ENCODE results near the gene RAB33B.
"Not testable (repeated sequence)": the region's sequence is repeated elsewhere in the genome, so short reads cannot be mapped to it uniquely, and the experiment has no call there.

Gene RAB33B

GRCh38 chr4:139461022-139461628 lies 7.2 kb downstream of the RAB33B start:
- FAIRE-seq, result no peak
- no peak for DNase-seq (ENCODE audit: insufficient read length, low spot score)

DNA sequence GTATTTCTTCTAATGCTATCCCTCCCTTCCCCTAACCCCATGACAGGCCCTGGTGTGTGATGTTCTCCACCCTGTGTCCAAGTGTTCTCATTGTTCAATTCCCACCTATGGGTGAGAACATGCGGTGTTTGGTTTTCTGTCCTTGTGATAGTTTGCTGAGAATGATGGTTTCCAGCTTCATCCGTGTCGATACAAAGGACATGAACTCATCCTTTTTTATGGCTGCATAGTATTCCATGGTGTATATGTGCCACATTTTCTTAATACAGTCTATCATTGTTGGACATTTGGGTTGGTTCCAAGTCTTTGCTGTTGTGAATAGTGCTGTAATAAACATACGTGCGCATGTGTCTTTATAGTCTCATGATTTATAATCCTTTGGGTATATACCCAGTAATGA lies 10.6 kb downstream of the RAB33B start:
- not testable (repeated sequence) for FAIRE-seq

DNA sequence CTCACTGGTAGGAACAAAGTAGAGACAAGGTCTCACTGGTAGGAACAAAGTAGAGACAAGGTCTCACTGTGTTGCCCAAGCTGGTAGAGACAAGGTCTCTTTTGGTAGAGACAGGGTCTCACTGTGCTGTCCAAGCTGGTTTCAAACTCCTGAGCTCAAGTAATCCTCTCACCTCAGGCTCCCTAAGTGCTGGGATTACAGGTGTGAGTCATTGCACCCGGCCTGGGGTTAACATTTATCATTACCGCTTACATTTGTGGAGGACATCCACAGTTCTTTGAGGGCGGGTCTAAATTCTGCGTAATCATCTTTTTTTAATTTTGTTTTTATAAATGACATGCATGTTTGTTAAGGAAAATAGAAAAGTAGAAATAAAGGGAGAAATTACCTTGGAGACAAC lies 12.0 kb downstream of the RAB33B start:
- DNase-seq (ENCODE audit: insufficient read length, low spot score) (no peak), FAIRE-seq (no peak)

More for the DNA sequence above, 10.6 kb downstream of the RAB33B start:
- not testable (repeated sequence) for DNase-seq (ENCODE audit: insufficient read length, low spot score)

DNA sequence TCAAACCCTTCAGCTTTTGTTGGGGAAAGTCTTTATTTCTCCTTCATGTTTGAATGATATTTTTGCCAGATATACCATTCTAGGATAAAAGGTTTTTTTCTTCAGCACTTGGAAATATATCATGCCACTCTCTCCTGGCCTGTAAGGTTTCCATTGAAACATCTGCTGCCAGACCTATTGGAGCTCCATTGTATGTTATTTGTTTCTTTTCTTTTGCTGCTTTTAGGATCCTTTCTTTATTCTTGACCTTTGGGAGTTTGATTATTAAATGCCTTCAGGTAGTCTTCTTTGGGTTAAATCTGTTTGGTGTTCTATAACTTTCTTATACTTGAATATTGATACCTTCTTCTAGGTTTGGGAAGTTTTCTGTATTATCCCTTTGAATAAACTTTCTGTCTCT lies 14.8 kb downstream of the RAB33B start:
- not testable (repeated sequence) for FAIRE-seq; DNase-seq (ENCODE audit: insufficient read length, low spot score)

GRCh38 chr4:139469216-139469615 lies 15.3 kb downstream of the RAB33B start:
- FAIRE-seq, result no peak
- DNase-seq (ENCODE audit: insufficient read length, low spot score), result no peak

- FAIRE-seq, result no peak
- no peak for DNase-seq (ENCODE audit: insufficient read length, low spot score)
These were observed 15.9 kb downstream of the RAB33B start for GRCh38 chr4:139469869-139470268.

DNA sequence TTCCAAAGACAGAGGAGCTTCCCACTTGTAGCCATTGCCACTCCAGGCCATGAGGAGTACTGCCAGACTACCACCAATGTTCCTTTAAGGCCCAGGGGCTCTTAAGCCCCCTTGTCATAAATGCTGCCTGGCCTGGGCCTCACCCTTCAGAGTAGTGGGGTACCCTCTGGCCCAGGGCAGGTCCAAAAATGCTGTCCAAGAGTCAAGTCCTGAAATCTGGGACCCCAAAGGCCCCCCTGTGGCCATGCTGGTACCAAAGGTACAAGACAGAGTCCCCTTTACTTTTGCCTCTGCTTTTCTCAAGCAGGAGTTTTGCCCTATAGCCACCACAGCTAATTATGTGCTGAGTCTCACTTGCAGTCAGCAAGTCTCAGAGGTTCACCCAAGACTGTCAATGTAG lies 16.4 kb downstream of the RAB33B start:
- no peak for DNase-seq (ENCODE audit: insufficient read length, low spot score)
- no peak for FAIRE-seq

- no peak for DNase-seq (ENCODE audit: insufficient read length, low spot score)
- FAIRE-seq, result no peak
These were observed 17.2 kb downstream of the RAB33B start for GRCh38 chr4:139470997-139471665.

- FAIRE-seq, result no peak
- DNase-seq (ENCODE audit: insufficient read length, low spot score), result no peak
These were observed 18.9 kb downstream of the RAB33B start for GRCh38 chr4:139472852-139473251.

- DNase-seq (ENCODE audit: insufficient read length, low spot score) (no peak), FAIRE-seq (no peak)
These were observed 22.4 kb downstream of the RAB33B start for GRCh38 chr4:139476363-139476762.

DNA sequence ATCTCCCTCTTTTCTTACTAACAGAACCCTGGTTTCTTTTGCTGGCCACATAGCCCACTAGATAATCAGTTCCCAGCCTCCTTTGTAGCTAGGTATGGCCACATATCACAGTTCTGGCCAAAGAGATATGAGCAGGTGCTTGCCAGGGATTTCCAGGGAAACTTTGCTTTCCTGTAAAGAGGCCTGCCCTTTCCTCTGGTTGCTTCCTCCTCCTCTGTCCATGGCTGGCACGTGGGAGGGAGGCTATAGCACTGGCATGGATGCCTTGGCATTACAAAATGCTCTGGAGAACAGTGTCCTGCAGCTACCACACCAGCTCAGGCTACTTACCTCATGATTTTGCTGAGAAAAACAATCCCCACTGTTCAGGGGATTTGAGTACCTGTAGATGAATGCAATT lies 27.5 kb downstream of the RAB33B start:
- FAIRE-seq, result no peak
- DNase-seq (ENCODE audit: insufficient read length, low spot score), result no peak

- no peak for FAIRE-seq
- DNase-seq (ENCODE audit: insufficient read length, low spot score), result no peak
These were observed 29.1 kb downstream of the RAB33B start for GRCh38 chr4:139483000-139483399.

DNA sequence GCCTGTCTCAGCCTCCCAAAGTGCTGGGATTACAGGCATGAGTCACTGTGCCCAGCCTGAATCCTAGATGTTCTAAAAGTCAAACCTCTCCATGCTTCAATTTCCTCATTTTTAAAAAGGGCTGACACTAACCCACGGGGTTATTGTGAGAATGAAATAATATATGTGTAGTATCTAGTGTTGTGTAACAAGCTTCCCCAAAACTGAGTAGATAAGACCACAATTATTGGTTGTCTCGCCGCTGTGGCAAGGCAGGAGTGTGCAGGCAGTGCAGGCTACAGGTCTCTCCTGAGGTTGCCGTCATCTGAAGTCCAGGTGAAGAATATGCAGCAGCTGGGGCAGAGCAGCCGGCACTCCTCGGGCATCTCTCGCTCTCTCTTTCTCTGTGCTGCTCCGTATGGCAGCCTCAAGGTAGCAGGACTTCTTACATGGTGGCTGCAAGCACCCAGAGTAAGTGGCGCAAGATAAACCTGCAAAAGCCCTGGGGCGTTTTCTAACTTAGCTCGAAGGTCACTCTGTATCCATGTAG lies 30.9 kb downstream of the RAB33B start:
- FAIRE-seq (no peak), DNase-seq (ENCODE audit: insufficient read length, low spot score) (no peak)

GRCh38 chr4:139488442-139488841 lies 34.5 kb downstream of the RAB33B start:
- FAIRE-seq (no peak), DNase-seq (ENCODE audit: insufficient read length, low spot score) (no peak)

GRCh38 chr4:139489638-139490037 lies 35.7 kb downstream of the RAB33B start:
- no peak for FAIRE-seq
- DNase-seq (ENCODE audit: insufficient read length, low spot score), result no peak

- FAIRE-seq (no peak), DNase-seq (ENCODE audit: insufficient read length, low spot score) (no peak)
These were observed 38.5 kb downstream of the RAB33B start for GRCh38 chr4:139492429-139492828.

GRCh38 chr4:139493176-139493575 lies 39.3 kb downstream of the RAB33B start:
- FAIRE-seq (no peak), DNase-seq (ENCODE audit: insufficient read length, low spot score) (no peak)

- DNase-seq (ENCODE audit: insufficient read length, low spot score), result no peak
- no peak for FAIRE-seq
These were observed 45.3 kb downstream of the RAB33B start for GRCh38 chr4:139499186-139499585.

- FAIRE-seq (no peak), DNase-seq (ENCODE audit: insufficient read length, low spot score) (no peak)
These were observed 47.2 kb downstream of the RAB33B start for GRCh38 chr4:139501117-139501516.

DNA sequence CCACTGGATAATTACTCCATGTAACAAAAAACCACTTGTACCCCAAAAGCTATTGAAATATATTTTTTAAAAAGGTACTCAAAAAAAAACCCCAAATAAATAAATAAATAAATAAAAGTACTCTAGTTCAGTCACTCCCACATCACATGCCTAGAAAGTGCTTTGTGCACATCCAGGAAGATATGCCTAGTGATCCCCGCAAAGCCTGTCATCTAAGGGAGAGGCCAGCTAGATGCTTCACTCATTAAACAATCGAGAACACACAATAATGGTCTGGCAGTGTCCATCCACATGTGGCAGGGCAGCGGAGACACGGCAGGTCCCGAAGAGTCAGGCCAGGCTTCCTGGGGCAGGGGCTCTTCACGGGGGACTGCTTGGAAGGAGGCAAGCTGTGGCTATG lies 47.6 kb downstream of the RAB33B start:
- FAIRE-seq (no peak), DNase-seq (ENCODE audit: insufficient read length, low spot score) (no peak)

GRCh38 chr4:139501927-139502899 lies 48.3 kb downstream of the RAB33B start:
- FAIRE-seq (no peak), DNase-seq (ENCODE audit: insufficient read length, low spot score) (no peak)

All from GM19239 (cell line).